CD4-positive, alpha-beta memory T cell (primary cell): ENCODE data around the gene CFAP157. TPM values are rescaled to one million over a fixed set of nuclear protein-coding genes. Genes with fewer than 3 reads are reported as not detected.

Experiments
- CTCF ChIA-PET: fragments of 350-600 bp; sonication (Branson Sonifier 250); formaldehyde crosslinking; loops from one replicate; lab custom pipeline; 2021; ENCODE audit warnings: inconsistent platforms; ENCODE audit not compliant: partially characterized antibody; lab: Charles Lee
- POLR2A ChIA-PET: fragments of 350-600 bp; sonication (Branson Sonifier 250); formaldehyde crosslinking; loops from one replicate; lab custom pipeline; 2021; ENCODE audit not compliant: partially characterized antibody; lab: Charles Lee
- DNase-seq, 5 donors: peaks; one replicate each; pipeline versions ENCODE4 v3.0.0 to v3.0.0-alpha.2; 2020 to 2022; ENCODE audit warnings: mixed read lengths in 1 of 5
- H3K27ac ChIP-seq: one replicate; pipeline ENCODE4 v1.7.0; 2013; ENCODE audit warnings: low read depth, low read length
- H3K27me3 ChIP-seq: 2 replicates; pipeline ENCODE4 v1.7.0; 2013; ENCODE audit warnings: mild to moderate bottlenecking, low read length, moderate library complexity; ENCODE audit not compliant: insufficient read depth
- H3K36me3 ChIP-seq: 2 replicates; pipeline ENCODE4 v1.7.0; 2013; ENCODE audit warnings: mild to moderate bottlenecking, low read length, moderate library complexity; ENCODE audit not compliant: insufficient read depth
- H3K4me1 ChIP-seq: 2 replicates; pipeline ENCODE4 v1.7.0; 2013; ENCODE audit warnings: mild to moderate bottlenecking, low read length, moderate library complexity; ENCODE audit not compliant: insufficient read depth
- H3K4me3 ChIP-seq, 2 donors: one replicate each; pipeline ENCODE4 v1.7.0; 2013; ENCODE audit warnings: low read length in 2 of 2, mild to moderate bottlenecking in 1 of 2
- H3K9me3 ChIP-seq, 2 donors: one replicate each; pipeline ENCODE4 v1.7.0; 2013; ENCODE audit warnings: low read length in 2 of 2, control low read depth in 1 of 2; ENCODE audit not compliant: control insufficient read depth in 1 of 2
- H3K27ac Mint-ChIP-seq, 7 donors: one replicate each; pipeline ENCODE4 v1.8.0; 2020 to 2021; ENCODE audit warnings: mixed read lengths in 7 of 7, mild to moderate bottlenecking in 6 of 7, inconsistent platforms in 3 of 7, moderate library complexity in 3 of 7
- H3K27me3 Mint-ChIP-seq, 2 donors: one replicate each; pipeline ENCODE4 v1.8.0; 2020 to 2021; ENCODE audit warnings: mixed read lengths in 2 of 2
- H3K36me3 Mint-ChIP-seq, 2 donors: one replicate each; pipeline ENCODE4 v1.8.0; 2020 to 2021; ENCODE audit warnings: mixed read lengths in 2 of 2, inconsistent platforms in 1 of 2, mild to moderate bottlenecking in 1 of 2
- H3K4me1 Mint-ChIP-seq, 4 donors: one replicate each; pipeline ENCODE4 v1.8.0; 2020 to 2021; ENCODE audit warnings: mixed read lengths in 4 of 4, mild to moderate bottlenecking in 1 of 4
- H3K4me3 Mint-ChIP-seq, 8 donors: one replicate each; pipeline ENCODE4 v1.8.0; 2020 to 2021; ENCODE audit warnings: mixed read lengths in 8 of 8, mild to moderate bottlenecking in 7 of 8, moderate library complexity in 6 of 8, inconsistent platforms in 3 of 8
- H3K9me3 Mint-ChIP-seq, 8 donors: one replicate each; pipeline ENCODE4 v1.8.0; 2020 to 2021; ENCODE audit warnings: mixed read lengths in 8 of 8, mild to moderate bottlenecking in 5 of 8, inconsistent platforms in 3 of 8, moderate library complexity in 1 of 8
- intact Hi-C: fragments of 100-400 bp; cut with micrococcal nuclease; formaldehyde crosslinking; loops from one replicate; pipeline ENCODE4 v1.15.1; 2023
- polyA plus RNA-seq, 2 donors: library from polyadenylated mRNA; unstranded; fragments of 300-500 nt; fragmentation: Illumina TruSeq; gene quantifications; one replicate each; pipeline ENCODE4 v1.2.3, GENCODE V29; 2021
- total RNA-seq, 2 experiments: library from RNA; stranded (reverse); gene quantifications; one replicate each; pipeline ENCODE4 v1.2.3, GENCODE V29; 2021

Gene CFAP157
- total and polyA plus RNA-seq, 4 experiments from 2014 or later, result 0.14 to 0.25 (median 0.22) TPM; not detected in 1

GRCh38 chr9:127682351-127683136 lies 24.2 kb upstream of the CFAP157 start:
- Histone ChIP-seq H3K27ac (no peak overlapping the region), H3K4me1 (no peaks in the 10 kb centered on the region), H3K27me3 (no peaks in the 10 kb centered on the region), H3K9me3 (no peaks in the 10 kb centered on the region), H3K36me3 (no peaks in the 10 kb centered on the region), H3K4me3 (no peak overlapping the region)
- no peak for DNase-seq
- intact Hi-C loops, result no loop called here
- Mint-ChIP-seq H3K4me3 (no peak overlapping the region), H3K9me3 (no peaks in the 10 kb centered on the region), H3K27me3 (no peaks in the 10 kb centered on the region), H3K4me1 (no peaks in the 10 kb centered on the region), H3K36me3 (peaks cover 13 to 15% of the 10 kb centered on the region in 2 donors), H3K27ac (no peak overlapping the region)
- ChIA-PET POLR2A (no interaction called here), CTCF (no interaction called here)

- CTCF ChIA-PET, result no interaction called here
Observed at GRCh38 chr9:127683723-127684122, 23.1 kb upstream of the CFAP157 start.

GRCh38 chr9:127684576-127684975 lies 22.2 kb upstream of the CFAP157 start:
- Mint-ChIP-seq H3K4me3 (no peak overlapping the region), H3K36me3 (peaks cover 13 to 14% of the 10 kb centered on the region in 2 donors), H3K27me3 (no peaks in the 10 kb centered on the region), H3K4me1 (no peaks in the 10 kb centered on the region), H3K27ac (no peak overlapping the region), H3K9me3 (no peaks in the 10 kb centered on the region)
- no peaks in the 10 kb centered on the region for H3K27me3 ChIP-seq
- intact Hi-C loops, result no loop called here
- H3K36me3 ChIP-seq, result no peaks in the 10 kb centered on the region
- POLR2A ChIA-PET, result no interaction called here
- no peak overlapping the region for H3K27ac ChIP-seq
- H3K4me3 ChIP-seq, result no peak overlapping the region
- CTCF ChIA-PET, result no interaction called here
- H3K4me1 ChIP-seq, result no peaks in the 10 kb centered on the region
- DNase-seq, result no peak
- H3K9me3 ChIP-seq, result no peaks in the 10 kb centered on the region

More at GRCh38 chr9:127683723-127684122, 23.1 kb upstream of the CFAP157 start:
- Histone ChIP-seq H3K36me3 (no peaks in the 10 kb centered on the region), H3K27ac (no peak overlapping the region), H3K4me3 (no peak overlapping the region), H3K4me1 (no peaks in the 10 kb centered on the region), H3K9me3 (no peaks in the 10 kb centered on the region), H3K27me3 (no peaks in the 10 kb centered on the region)
- no peaks in the 10 kb centered on the region for H3K27me3 Mint-ChIP-seq
- H3K9me3 Mint-ChIP-seq, result no peaks in the 10 kb centered on the region
- POLR2A ChIA-PET, result no interaction called here
- H3K27ac Mint-ChIP-seq, result peak overlapping the region in 1 of 7 donors; percentile 17
- H3K36me3 Mint-ChIP-seq, result peaks cover 13 to 14% of the 10 kb centered on the region in 2 donors
- no peak overlapping the region for H3K4me3 Mint-ChIP-seq
- no peaks in the 10 kb centered on the region for H3K4me1 Mint-ChIP-seq
- intact Hi-C loops, result no loop called here
- no peak for DNase-seq

GRCh38 chr9:127686461-127687393 lies 20.1 kb upstream of the CFAP157 start:
- H3K27ac Mint-ChIP-seq, result no peak overlapping the region
- ChIA-PET CTCF (interaction anchor here (1.1 kb wide), 1 partner anchor 48 kb away, joined by 3 read pairs; the partner anchor contains the start of gene TOR2A), POLR2A (no interaction called here)
- no peak overlapping the region for H3K4me3 ChIP-seq
- H3K4me3 Mint-ChIP-seq, result no peak overlapping the region
- no peaks in the 10 kb centered on the region for H3K27me3 ChIP-seq
- H3K4me1 ChIP-seq, result no peaks in the 10 kb centered on the region
- no peaks in the 10 kb centered on the region for H3K36me3 ChIP-seq
- H3K27ac ChIP-seq, result no peak overlapping the region
- H3K4me1 Mint-ChIP-seq, result no peaks in the 10 kb centered on the region
- no peak for DNase-seq
- intact Hi-C loops, result no loop called here
- no peaks in the 10 kb centered on the region for H3K9me3 Mint-ChIP-seq
- peaks cover 8 to 13% of the 10 kb centered on the region in 2 donors for H3K36me3 Mint-ChIP-seq
- H3K27me3 Mint-ChIP-seq, result no peaks in the 10 kb centered on the region
- H3K9me3 ChIP-seq, result no peaks in the 10 kb centered on the region

- intact Hi-C loops, result no loop called here
- Mint-ChIP-seq H3K27ac (no peak overlapping the region), H3K9me3 (no peaks in the 10 kb centered on the region), H3K4me3 (no peak overlapping the region), H3K27me3 (no peaks in the 10 kb centered on the region), H3K36me3 (peaks cover 9 to 14% of the 10 kb centered on the region in 2 donors), H3K4me1 (no peaks in the 10 kb centered on the region)
- Histone ChIP-seq H3K27me3 (no peaks in the 10 kb centered on the region), H3K4me1 (no peaks in the 10 kb centered on the region), H3K4me3 (no peak overlapping the region), H3K36me3 (no peaks in the 10 kb centered on the region), H3K9me3 (no peaks in the 10 kb centered on the region), H3K27ac (no peak overlapping the region)
- ChIA-PET CTCF (no interaction called here), POLR2A (no interaction called here)
- DNase-seq, result no peak
Observed at GRCh38 chr9:127689329-127690000, 17.3 kb upstream of the CFAP157 start.

- Histone ChIP-seq H3K27me3 (no peaks in the 10 kb centered on the region), H3K4me3 (no peak overlapping the region), H3K4me1 (no peaks in the 10 kb centered on the region), H3K9me3 (no peaks in the 10 kb centered on the region), H3K27ac (no peak overlapping the region), H3K36me3 (no peaks in the 10 kb centered on the region)
- DNase-seq, result no peak
- POLR2A ChIA-PET, result no interaction called here
- H3K27ac Mint-ChIP-seq, result peak overlapping the region in 1 of 7 donors; percentile 29
- H3K9me3 Mint-ChIP-seq, result no peaks in the 10 kb centered on the region
- H3K4me1 Mint-ChIP-seq, result no peaks in the 10 kb centered on the region
- intact Hi-C loops, result no loop called here
- H3K27me3 Mint-ChIP-seq, result no peaks in the 10 kb centered on the region
- H3K4me3 Mint-ChIP-seq, result no peak overlapping the region
- H3K36me3 Mint-ChIP-seq, result peaks cover 7 to 14% of the 10 kb centered on the region in 2 donors
- CTCF ChIA-PET, result no interaction called here
Observed at GRCh38 chr9:127690735-127691134, 16.1 kb upstream of the CFAP157 start.

GRCh38 chr9:127692071-127692470 lies 14.7 kb upstream of the CFAP157 start:
- H3K9me3 ChIP-seq, result no peaks in the 10 kb centered on the region
- no peak for DNase-seq
- no peaks in the 10 kb centered on the region for H3K9me3 Mint-ChIP-seq
- ChIA-PET CTCF (no interaction called here), POLR2A (no interaction called here)
- H3K27ac Mint-ChIP-seq, result no peak overlapping the region
- no peaks in the 10 kb centered on the region for H3K36me3 ChIP-seq
- H3K4me3 Mint-ChIP-seq, result no peak overlapping the region
- intact Hi-C loops, result no loop called here
- H3K36me3 Mint-ChIP-seq, result peaks cover 7 to 14% of the 10 kb centered on the region in 2 donors
- no peak overlapping the region for H3K27ac ChIP-seq
- H3K4me1 Mint-ChIP-seq, result no peaks in the 10 kb centered on the region
- H3K4me1 ChIP-seq, result no peaks in the 10 kb centered on the region
- no peak overlapping the region for H3K4me3 ChIP-seq
- no peaks in the 10 kb centered on the region for H3K27me3 ChIP-seq
- no peaks in the 10 kb centered on the region for H3K27me3 Mint-ChIP-seq
